HG02763 (cell line): ENCODE results near the gene TBX2.

ENCODE experiments used
- ATAC-seq: cut with Tn5 transposase; IDR thresholded peaks from one replicate; pipeline ENCODE4 v1.9.1; 2021; ENCODE audit warnings: mild to moderate bottlenecking, moderate library complexity; ENCODE audit not compliant: unreplicated experiment

The TBX2 gene

GRCh38 chr17:61450641-61451537 lies 51.2 kb downstream of the TBX2 start:
- no peak for ATAC-seq

- ATAC-seq: no peak
Measured at GRCh38 chr17:61451538-61452300, 52.1 kb downstream of the TBX2 start.

GRCh38 chr17:61452301-61453290 lies 53.0 kb downstream of the TBX2 start, which contains the start of gene TBX4:
Gene TBX4, plus strand, starts transcription at chr17:61452422. Its CDS starts 4,069 bp downstream, at chr17:61456491.
- no peak for ATAC-seq

- ATAC-seq: no peak
Measured at GRCh38 chr17:61453566-61454380, 54.1 kb downstream of the TBX2 start.

- no peak for ATAC-seq
Measured at GRCh38 chr17:61454381-61455323, 55.0 kb downstream of the TBX2 start.

- no peak for ATAC-seq
Measured at GRCh38 chr17:61455324-61456060, 55.8 kb downstream of the TBX2 start.

GRCh38 chr17:61456061-61456681 lies 56.5 kb downstream of the TBX2 start:
- no peak for ATAC-seq

GRCh38 chr17:61456688-61457225 lies 57.1 kb downstream of the TBX2 start:
- no peak for ATAC-seq

- ATAC-seq: no peak
Measured at GRCh38 chr17:61457226-61457983, 57.8 kb downstream of the TBX2 start.

- ATAC-seq: no peak
Measured at GRCh38 chr17:61458000-61458399, 58.4 kb downstream of the TBX2 start.

- ATAC-seq: no peak
Measured at GRCh38 chr17:61458421-61459141, 58.9 kb downstream of the TBX2 start.
